ENCODE results near the gene MICAL3. TPM values are rescaled to one million over a fixed set of nuclear protein-coding genes. Genes with fewer than 3 reads are reported as not detected.

The MICAL3 gene
- total and polyA plus RNA-seq, 9 of the 15 experiments (the other 6 are each of a cell fraction or from before 2014, with no cell fraction given), result 0.53 to 32.1 (median 12.3) TPM

DNA sequence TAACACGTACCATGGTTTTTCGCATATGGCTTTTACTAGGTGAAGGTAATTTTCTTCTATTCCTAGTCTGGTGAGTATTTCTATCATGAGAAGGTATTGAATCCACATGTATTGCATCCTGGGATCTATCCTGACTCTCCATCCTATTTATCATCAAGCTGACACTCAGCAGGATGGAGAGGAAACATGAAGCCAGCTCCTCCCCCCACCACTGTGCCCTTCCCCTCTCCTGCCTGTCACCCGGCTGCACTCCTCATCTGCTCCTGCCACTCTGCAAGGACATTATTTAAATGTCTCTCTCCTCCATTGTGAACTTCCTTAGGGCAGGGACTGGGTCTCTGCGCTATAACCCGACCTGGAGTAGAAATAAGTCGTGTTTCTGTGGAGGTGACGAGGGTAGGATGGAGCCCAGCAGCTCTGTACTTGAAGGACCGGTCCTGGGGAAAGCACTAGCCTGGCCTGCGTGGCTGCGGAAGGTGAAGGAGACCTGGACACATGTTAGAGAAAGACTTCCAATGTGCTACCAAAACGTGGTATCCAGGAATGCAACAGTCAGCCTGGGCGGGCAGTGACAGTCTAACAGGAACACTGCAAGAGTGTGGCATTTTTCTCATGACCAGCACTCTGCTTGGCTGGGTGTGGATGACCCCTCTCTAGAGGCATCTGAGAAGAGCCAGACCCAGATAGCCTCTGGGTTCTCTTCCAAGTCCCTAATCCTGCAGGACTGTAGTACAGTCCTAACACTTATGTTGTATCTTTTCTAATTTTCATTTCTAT lies 111.2 kb downstream of the MICAL3 start:
- in situ Hi-C loops (cut with MboI), result no loop called here
- POLR2A ChIA-PET, result interaction anchor here (0.7 to 1.2 kb wide), 3 partner anchors 9 to 11 kb away, joined by 3 to 6 read pairs (median 4); no protein-coding TSS in a partner anchor
- CTCF ChIA-PET (ENCODE audit: low intra/inter-chr PET ratio), result no interaction called here

More for the DNA sequence above, 111.2 kb downstream of the MICAL3 start:
- H4K20me1 ChIP-seq (replicated peaks; ENCODE audit: control insufficient read depth, insufficient read depth, low read length), result peaks cover 29% of the 10 kb centered on the region
- H3K9ac ChIP-seq (ENCODE audit: insufficient read depth in 1 of 2, low read depth in 2 of 2, low read length in 2 of 2), result peak overlapping the region in 1 of 2 experiments; percentile 10; a peak in 1 of 4 replicates
- no peak overlapping the region for H2AFZ ChIP-seq (ENCODE audit: low read depth, low read length)
- H3K27ac ChIP-seq (ENCODE audit: extremely low read depth, low read depth, low read length), result no peak overlapping the region
- DNase-seq (ENCODE audit: extremely low read depth in 1 of 4, low spot score in 3 of 4) (no peak), ATAC-seq (no peak), FAIRE-seq (no peak)
- TF ChIP-seq, protein P1, sequence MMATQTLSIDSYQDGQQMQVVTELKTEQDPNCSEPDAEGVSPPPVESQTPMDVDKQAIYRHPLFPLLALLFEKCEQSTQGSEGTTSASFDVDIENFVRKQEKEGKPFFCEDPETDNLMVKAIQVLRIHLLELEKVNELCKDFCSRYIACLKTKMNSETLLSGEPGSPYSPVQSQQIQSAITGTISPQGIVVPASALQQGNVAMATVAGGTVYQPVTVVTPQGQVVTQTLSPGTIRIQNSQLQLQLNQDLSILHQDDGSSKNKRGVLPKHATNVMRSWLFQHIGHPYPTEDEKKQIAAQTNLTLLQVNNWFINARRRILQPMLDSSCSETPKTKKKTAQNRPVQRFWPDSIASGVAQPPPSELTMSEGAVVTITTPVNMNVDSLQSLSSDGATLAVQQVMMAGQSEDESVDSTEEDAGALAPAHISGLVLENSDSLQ (IDR thresholded peaks at IDR 0.05), result peak; percentile 39; the same call in 1 of the 2 replicates
- TF ChIP-seq ZNF354B (CRISPR knock-in tag; IDR thresholded peaks at IDR 0.05), result no peak
- TF ChIP-seq, protein P2, sequence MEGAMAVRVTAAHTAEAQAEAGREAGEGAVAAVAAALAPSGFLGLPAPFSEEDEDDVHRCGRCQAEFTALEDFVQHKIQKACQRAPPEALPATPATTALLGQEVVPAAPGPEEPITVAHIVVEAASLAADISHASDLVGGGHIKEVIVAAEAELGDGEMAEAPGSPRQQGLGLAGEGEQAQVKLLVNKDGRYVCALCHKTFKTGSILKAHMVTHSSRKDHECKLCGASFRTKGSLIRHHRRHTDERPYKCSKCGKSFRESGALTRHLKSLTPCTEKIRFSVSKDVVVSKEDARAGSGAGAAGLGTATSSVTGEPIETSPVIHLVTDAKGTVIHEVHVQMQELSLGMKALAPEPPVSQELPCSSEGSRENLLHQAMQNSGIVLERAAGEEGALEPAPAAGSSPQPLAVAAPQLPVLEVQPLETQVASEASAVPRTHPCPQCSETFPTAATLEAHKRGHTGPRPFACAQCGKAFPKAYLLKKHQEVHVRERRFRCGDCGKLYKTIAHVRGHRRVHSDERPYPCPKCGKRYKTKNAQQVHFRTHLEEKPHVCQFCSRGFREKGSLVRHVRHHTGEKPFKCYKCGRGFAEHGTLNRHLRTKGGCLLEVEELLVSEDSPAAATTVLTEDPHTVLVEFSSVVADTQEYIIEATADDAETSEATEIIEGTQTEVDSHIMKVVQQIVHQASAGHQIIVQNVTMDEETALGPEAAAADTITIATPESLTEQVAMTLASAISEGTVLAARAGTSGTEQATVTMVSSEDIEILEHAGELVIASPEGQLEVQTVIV (CRISPR knock-in tag; IDR thresholded peaks at IDR 0.05; ENCODE audit: borderline replicate concordance), result no peak
- peaks cover 73% of the 10 kb centered on the region for H3K79me2 ChIP-seq (ENCODE audit: control insufficient read depth, insufficient read depth, low read length)
- no peaks in the 10 kb centered on the region for H3K9me3 ChIP-seq (replicated peaks; ENCODE audit: control insufficient read depth, insufficient read depth, low read depth, low read length)
- H3K4me3 ChIP-seq, result no peak overlapping the region
- peak overlapping the region; percentile 58; the same call in 1 of the 2 replicates for H3K4me2 ChIP-seq (ENCODE audit: insufficient read depth, low read length)
- no peaks in the 10 kb centered on the region for H3K27me3 ChIP-seq (ENCODE audit: control insufficient read depth in 2 of 2, insufficient read depth in 2 of 2, low read length in 2 of 2)
- BruUV-seq (replicated peaks), result no TSS peak
- H3K4me1 ChIP-seq (replicated peaks in 1 of 2; ENCODE audit: control insufficient read depth in 2 of 2, insufficient read depth in 2 of 2, low read length in 2 of 2), result peaks cover 44 to 61% of the 10 kb centered on the region in 2 experiments; a peak in 4 of 5 replicates
- H3K9me1 ChIP-seq (ENCODE audit: control insufficient read depth, insufficient read depth, low read length), result peaks cover 5% of the 10 kb centered on the region
- WGBS (ENCODE audit: insufficient coverage, low coverage, missing lambda C conversion rate), result 79% methylated on average over 12 of the region's 12 CpGs
- intact Hi-C loops (cut with micrococcal nuclease), result loop anchor here (5.0 kb wide), 1 partner anchor 109 kb away; the partner anchor contains the start of gene MICAL3
- no peaks in the 10 kb centered on the region; the same call in 2 of the 3 replicates for H3K36me3 ChIP-seq (ENCODE audit: control insufficient read depth, insufficient read depth, low read length)

Measured in K562 (cell line).